HG03342 (cell line): ENCODE data around the gene CNKSR3.
A peak's percentile ranks its signal among the peaks of the same experiment; 100 is the strongest.

ENCODE experiments used
- ATAC-seq: cut with Tn5 transposase; IDR thresholded peaks from one replicate; pipeline ENCODE4 v1.9.1; 2021; ENCODE audit warnings: mild to moderate bottlenecking, moderate library complexity; ENCODE audit not compliant: unreplicated experiment

CNKSR3 gene

DNA sequence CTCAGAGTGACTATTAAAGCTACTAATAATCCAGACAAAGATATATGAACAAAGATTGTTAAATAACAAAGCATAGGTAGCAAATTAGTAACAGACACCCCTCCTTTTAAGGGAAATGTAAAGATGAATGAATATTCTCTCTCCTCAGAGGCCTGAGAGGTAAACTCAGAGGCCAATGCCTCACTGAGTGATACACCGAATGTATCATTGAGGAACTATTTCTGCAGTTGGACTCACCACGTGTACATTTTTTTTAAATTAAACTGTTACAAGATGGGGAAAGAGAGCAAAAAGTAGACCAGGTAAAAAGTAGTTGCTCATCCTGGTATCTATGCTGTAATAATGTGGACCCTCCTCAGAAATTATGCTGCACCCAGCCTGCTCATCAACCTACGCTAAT, 81.6 kb downstream of the CNKSR3 start:
- ATAC-seq, result no peak

DNA sequence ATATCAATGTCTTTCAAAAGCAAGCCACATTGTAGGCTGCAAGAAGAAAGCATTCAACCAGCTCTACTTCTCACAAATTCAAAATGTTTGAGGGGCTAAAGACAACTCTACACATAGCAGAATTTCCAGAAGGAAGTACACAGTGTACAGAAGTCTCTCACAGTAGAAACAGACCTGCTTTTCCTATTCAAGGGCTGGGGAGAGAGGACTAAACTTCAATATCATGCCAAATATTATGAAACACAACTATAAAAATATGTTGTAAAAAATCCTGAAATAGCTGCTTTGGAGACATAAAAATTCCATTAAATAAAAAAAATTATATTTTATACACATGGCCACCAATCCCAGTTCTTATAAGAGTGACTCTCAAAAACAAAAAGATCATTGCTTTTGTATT, 83.0 kb downstream of the CNKSR3 start:
- ATAC-seq, result no peak

DNA sequence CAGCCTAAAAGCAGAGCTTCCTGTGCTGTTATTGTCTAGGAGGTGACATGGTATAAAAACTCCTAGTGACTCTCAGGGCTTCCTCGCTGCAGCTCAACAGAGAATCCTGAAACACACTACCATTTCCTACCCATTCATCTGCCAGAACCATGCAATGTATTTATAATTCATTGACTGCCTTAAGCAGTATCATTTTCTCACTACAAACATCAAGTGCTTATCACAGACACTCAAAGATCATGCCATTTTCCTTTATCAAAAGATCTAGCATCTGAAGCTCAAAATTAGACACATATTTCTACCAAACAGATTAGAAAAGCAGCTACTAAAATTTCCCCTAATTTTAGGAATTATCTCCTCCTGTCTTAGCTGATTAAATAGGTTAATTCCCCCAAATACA, 83.5 kb downstream of the CNKSR3 start:
- no peak for ATAC-seq

DNA sequence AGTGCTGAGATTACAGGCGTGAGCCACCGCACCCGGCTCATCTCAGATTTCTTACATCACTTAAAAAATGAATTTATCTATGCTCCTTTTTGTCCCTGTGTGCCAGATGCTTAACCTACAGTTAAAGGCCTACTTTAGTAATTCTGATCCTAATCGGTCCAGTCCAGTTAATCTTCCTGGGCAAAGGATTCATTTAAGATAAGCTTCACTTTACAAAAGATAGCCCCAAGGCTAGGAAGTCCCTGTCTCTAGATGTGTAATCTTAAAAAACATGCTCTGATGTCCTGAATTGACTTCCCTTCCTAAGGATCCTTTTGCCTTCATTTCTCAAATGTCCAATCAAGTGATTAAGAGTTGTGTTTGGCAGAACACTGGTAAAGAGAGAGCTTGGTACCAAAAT, 85.5 kb downstream of the CNKSR3 start:
- no peak for ATAC-seq

DNA sequence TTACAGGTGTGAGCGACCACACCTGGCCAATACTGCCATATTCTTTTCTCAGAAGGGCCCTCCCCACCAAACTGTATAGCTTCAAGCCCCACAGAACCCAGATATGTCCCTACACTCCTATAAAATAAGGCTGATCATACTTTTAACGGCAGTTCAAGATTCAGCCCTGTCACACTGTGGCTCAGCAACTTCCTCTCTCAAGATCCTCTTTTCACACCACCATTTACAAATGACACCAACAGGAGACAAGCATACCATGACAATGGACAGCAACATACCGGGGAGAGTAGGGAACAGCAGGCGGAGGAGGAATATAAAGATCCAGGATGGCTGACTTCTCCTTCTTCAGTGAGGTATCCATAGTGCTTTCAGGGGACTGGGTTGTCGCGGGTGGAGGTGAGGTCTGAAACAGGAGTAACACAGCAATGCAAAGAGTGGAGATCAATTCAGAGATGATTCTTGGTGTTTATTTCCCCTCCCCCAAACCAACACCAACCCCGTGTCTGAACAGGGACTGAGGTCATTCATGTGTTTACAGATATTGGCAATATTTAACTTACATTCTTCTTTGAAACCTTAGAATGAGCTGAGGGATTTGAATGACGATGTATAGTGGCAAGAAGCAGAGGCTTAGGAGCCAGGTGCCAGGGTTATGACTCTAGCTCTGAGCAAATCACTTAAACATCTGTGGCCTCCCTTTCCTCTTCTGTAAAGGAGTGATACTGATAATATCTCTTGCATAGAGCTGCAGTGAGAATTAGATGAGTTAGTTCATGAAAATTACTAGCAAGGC, 96.3 kb downstream of the CNKSR3 start:
- peak; percentile 50 for ATAC-seq

DNA sequence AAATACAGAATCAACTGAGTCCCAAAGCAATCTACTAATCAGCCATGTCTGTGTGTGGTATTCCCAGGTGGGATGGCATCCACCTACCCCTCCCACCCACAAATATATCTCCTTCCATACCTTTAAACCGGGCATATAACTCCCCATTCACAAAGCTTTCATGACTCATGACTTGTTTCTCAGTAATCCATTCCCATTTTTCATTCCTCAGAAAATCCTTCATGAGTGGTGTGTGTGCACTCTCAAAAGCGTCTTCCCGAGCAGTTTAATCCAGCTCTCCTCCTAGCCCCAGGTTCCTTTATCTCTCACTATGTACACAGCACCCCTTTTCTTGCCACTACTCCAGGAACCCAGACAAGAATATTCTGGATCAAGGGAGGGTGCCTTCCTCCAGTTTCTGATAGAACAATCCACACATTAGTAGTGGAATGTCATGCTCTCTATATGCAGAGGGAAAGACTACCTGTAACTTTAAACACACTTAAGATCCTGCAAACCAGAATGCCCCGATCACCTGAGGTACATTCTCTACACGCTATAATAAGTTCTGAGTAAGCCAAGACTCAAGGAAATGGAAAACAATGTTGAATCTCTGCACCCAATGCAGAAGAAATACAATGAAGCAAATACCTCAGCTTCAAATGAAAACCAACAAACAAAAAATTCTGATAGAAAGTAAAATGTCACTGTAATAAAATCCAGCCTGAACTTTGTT, 98.2 kb downstream of the CNKSR3 start:
- ATAC-seq, result no peak

DNA sequence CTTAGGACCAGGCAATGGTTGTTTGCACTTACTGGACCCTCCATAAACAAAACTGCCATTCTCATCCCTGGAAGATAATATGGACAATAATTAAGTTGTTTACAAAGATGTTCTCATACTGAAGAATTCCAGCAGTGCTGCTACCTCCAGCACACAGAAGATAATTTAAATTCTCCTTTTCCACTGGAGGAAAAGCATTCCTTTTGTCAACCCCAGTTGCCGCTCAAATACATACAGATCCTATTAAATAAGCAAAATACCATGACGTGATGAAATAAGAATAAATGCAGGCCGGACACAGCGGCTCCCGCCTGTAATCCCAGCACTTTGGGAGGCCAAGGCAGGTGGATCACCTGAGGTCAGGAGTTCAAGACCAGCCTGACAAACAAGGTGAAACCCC, 99.4 kb downstream of the CNKSR3 start:
- no peak for ATAC-seq

DNA sequence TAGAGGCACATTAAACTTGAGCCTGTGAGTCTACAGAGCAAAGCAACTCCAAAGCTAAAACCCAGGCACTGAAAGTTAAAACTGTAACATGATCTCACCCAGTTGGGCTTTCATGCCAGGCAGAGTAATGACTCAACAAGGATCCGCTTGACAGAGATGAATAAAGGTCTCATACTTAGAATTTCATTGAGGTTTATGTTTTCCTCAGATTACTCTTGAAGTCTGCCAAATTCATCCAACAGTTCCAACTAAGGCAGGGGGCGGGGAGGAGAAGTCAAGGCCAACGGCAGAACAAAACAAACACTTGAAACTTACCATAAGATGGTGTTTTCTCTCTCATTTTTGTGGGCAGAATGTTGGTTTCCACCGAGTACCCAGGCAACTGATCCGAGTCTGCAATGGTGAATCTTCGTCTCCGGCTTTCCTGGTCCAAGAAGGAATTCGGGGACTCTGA, 99.8 kb downstream of the CNKSR3 start:
- ATAC-seq, result no peak

DNA sequence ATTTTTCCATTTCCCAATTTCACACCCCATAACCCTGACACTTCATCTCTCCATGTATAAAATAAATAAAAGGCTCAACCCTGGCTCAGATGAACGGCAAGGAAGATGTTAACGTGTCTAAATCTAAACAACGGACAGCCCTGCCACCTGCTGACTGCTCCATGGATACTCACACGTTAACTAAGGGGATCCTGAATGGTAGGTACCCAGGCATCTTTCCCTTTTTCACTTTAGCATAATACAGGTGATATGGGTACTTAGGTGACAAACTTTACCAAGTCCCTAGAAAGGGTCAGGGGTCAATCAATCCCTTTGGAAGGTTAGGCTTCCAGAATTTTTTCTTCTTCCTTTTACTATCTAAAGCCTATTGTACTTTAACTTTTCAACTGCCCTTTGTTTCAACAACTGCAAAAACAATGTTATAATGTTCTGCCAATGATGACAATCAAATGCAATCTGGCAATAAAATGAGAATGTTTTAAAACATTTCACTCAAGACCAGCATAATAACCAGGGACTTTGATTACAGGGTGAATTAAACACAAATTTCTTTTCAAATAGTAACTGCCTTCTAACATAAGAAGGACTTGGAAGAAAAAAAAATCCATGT, 101.5 kb downstream of the CNKSR3 start:
- no peak for ATAC-seq

DNA sequence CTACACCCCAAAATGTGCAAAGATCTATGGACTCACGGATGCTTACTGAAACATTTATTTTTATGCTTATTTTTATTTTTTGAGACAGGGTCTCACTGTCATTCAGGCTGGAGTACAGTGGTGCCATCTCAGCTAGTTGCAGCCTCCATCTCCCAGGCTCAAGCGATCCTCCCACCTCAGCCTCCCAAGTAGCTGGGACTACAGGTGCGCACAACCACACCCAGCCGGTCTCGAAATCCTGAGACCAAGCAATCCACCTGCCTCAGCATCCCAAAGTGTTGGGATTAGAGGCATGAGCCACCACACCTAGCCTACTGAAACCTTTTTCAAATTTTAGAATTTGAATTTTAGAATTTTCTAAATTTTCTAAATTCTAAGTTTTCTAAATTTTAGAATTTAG, 103.0 kb downstream of the CNKSR3 start:
- no peak for ATAC-seq

DNA sequence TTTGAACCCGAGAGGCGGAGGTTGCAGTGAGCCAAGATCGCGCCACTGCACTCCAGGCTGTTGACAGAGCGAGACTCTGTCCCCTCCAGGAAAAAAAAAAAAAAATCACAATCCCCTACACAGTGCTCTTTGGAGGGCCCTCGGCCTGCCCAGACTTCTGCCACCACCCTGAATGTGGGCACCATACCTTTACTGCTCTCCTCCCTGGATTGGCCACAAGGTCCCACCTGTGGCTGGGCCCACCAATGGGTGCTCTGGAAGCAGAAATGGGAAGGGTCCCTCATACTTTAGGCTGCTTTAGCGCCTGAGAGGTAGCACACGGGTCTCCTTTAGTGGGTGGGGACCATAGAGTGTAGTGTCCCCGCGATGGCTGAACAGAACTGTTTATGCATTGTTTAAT, 103.6 kb downstream of the CNKSR3 start:
- ATAC-seq, result no peak

DNA sequence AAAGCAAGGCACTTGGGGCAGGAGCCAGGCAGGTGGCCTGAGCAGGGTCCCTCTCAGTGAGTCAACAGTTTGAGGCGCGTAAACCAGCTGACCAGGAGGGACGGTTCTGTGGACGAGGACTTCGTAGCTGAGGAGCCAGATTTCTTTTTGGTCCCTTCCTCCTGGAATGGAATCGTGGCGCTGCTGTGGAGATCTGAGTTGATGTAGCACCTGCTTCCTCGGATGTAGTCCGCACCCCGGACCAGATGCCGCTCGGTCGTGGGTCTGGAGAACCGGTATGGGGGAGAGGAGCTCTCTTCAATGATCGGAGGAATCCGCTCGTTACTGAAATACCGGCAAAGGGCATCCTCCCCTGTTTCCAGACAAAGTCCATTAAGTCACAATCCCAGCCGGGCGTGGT, 104.2 kb downstream of the CNKSR3 start:
- no peak for ATAC-seq

DNA sequence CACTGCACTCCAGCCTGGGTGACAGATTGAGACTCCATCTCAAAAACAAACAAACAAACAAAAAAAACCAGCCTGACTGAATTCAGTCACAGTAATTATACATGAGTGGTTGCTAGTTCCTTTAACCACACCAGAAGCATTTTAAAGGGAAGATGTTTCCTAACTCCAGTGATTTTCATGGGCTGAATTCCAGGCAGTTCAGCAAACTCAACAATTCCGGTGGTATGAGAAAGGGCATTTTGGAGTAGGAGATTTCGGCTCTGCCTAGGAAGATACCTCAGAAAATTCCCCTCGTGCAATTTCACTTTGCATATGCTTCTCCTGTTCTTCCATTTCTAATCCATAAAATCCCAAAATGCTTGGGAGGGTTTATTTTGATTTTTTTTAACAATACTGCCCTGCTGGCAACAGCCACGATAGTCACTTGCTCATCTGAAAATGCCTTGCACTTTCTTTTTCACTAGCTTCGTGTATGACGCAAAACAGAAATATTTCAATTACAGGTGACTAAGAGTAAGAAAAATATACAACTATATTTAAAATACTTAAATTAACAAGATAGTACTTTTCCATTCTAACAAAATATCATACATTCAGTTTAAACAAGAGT, 105.6 kb downstream of the CNKSR3 start:
- ATAC-seq, result no peak

DNA sequence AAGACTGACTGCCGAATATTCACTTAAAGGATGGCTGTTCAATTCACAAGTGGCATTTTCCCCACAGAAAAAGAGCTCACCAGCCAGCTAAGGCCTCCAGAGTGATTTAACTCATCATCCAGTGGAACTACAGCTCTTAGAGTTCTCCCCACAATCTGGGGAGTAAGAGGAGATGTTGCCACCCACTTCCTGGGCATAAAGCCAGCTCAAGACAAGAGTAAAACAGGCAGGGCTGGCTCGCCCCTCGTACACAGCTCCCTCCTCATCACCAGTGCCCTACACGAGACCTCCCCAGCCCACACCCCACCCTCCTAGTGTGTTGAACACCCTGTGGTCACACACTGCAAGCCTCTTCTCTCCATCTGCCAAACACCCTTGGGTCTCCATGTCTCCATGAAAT, 106.7 kb downstream of the CNKSR3 start:
- ATAC-seq, result no peak

DNA sequence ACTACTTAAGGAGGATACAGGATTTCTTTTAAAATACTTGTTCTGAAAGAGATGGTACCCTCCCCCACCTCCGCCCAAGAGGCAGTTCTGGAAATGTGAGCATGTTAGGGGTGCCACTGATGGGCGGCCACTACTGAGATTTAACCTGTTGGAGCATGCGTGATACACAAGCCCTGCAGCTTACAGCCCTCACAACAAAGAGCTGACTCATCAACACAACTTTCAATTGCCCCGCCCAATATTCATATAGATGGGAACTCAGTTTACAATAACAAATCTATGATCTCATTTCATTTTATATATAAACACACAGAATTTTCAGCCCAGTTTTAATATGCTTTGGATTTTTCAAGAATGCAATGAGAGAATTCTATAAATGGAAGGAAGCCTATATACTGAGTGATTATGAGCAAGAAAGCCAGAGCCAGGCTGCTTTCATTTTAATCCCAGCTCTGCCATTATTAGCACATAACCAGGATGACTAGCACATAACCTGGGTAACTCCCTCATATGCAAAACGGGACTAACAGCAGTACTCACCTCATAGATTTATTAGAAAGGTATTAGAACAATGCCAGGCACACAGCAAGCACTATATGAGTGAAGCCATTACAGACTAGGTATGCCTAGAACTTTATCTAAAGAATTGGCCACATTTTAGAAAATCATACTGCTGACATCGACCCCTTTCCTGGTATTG, 108.3 kb downstream of the CNKSR3 start:
- ATAC-seq, result no peak

DNA sequence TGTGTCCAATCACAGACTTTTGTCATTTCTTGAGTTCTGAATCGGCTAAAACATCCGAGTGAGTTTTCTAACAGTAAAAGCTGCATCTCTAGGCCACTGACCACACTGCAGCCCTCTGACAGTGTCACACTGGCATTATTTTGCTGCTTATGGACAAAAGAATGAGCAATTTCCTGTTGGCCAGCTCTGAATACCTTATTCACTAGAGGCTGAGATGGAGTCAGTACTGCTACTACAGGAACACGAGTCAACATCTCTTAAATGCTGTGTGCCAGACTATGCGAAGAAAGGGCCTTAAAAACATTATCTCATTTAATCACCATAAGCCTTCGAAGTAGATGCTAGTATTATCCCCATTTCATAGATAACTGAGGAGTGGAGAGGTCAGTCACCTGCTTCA, 111.4 kb downstream of the CNKSR3 start:
- no peak for ATAC-seq

DNA sequence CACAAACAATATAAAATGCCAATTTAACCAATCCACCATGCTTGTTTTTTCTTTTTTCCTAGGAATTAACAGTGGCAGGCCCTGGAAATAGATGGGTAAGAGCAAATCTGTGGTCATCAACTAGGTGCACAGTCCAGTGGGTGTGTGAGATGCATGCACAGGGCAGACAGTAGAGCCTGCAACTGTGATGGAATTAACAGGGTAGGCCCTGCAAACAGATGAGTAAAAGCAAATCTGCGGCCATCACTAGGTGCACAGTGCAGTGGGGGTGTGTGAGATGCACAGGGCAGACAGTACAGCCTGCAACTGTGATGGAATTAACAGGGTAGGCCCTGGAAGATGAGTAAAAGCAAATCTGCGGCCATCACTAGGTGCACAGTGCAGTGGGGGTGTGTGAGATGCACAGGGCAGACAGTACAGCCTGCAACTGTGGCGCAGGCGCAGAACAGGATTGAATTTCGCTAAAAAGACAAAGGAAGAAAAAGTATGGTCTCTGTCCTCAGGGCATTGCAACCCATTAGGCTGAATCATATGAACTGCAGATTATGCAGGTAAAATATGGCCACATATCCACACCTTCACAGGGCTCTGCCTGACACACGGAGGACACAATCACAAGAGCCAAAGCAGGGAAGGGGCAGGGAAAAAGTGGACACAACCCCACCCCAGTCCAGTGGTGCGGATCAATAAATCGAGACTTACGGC, 112.8 kb downstream of the CNKSR3 start:
- ATAC-seq, result no peak

DNA sequence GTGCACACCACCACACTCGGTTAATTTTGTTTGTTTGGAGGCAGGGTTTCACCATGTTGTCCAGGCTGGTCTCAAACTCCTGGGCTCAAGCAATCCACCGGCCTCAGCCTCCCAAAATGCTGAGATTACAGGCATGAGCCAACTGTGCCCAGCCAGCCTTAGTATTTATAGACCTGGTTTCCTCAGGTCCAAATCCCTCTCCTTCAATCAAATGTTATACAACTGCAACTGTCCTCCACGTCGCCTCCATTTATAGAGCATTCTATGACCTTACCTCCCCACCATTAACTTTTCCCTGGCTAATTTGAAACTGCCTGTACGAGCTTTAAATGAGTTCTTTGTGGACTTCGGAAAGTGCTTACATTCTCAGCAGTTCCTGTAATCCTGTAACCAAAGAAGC, 114.6 kb downstream of the CNKSR3 start:
- ATAC-seq, result no peak

DNA sequence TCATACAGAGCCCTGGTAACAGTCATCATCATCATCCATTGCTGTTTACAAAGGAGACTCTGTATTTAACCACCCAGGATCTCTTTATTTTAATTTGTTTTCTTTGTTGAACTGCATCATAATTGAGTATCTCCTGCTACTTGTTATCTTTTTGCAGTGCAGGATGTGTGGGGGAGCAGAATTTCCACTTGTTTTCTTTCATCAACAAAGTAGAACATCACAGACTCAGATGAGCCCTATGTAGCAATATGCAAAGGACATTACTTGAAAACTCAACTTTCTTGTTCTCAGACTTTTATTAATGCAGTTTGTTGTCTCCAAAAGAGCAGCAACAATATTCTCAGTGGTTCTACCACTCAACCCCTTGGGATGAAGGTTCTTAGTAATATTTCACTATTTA, 115.2 kb downstream of the CNKSR3 start:
- ATAC-seq, result no peak

DNA sequence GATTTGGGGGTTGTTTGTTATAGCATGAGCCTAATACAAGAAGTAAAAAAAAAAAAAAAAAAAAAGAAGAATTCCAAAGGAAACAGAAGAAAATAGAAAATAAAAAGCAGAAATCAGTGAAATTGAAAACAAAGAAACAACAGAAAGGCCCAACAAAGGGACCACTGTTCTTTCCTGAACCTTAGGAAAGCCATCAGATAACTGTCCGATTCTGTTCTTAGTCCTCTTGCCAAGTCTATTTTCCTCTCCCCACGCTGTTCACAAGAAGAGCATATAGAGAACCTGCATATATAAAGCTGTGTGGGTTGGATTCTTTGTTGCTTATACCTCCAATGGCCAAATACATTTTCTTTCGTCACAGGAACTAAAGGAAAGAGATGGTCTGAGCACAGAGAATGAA, 115.9 kb downstream of the CNKSR3 start:
- ATAC-seq, result no peak
